ENCODE results near the gene PRDM2.

PRDM2 gene

DNA sequence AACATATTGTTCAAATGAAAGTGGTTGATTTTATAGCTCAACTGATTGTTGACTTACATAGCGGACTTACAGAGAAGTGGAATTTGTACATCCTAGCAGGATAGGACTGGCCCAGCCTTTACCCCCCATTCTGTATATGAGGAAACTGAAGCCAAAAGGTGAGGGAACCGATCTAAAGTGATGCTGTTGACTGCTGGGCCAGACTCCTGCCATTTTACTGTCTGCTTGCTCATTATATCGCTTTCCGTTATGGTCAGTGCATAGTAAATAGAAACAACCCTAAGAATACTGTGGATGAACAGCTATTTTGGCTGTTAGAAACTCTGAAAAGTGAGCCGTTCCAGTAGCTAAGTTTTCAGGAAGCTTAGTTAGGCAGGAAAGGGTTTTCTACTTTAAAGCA lies 31.9 kb downstream of the PRDM2 start:
- H3K4me1 Mint-ChIP-seq = peaks cover 60% of the 10 kb centered on the region
- no peaks in the 10 kb centered on the region for H3K9me3 Mint-ChIP-seq
- TF ChIP-seq, protein P1, sequence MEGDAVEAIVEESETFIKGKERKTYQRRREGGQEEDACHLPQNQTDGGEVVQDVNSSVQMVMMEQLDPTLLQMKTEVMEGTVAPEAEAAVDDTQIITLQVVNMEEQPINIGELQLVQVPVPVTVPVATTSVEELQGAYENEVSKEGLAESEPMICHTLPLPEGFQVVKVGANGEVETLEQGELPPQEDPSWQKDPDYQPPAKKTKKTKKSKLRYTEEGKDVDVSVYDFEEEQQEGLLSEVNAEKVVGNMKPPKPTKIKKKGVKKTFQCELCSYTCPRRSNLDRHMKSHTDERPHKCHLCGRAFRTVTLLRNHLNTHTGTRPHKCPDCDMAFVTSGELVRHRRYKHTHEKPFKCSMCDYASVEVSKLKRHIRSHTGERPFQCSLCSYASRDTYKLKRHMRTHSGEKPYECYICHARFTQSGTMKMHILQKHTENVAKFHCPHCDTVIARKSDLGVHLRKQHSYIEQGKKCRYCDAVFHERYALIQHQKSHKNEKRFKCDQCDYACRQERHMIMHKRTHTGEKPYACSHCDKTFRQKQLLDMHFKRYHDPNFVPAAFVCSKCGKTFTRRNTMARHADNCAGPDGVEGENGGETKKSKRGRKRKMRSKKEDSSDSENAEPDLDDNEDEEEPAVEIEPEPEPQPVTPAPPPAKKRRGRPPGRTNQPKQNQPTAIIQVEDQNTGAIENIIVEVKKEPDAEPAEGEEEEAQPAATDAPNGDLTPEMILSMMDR (IDR thresholded peaks at IDR 0.05; ENCODE audit: unreplicated experiment in 3 of 3) = no peak
- H3K4me3 Mint-ChIP-seq = no peak overlapping the region
- H3K36me3 Mint-ChIP-seq (ENCODE audit: low read depth) = peaks cover 11% of the 10 kb centered on the region
- peak overlapping the region in 2 of 3 experiments; percentile 40 to 63 for H3K27ac Mint-ChIP-seq
- no peaks in the 10 kb centered on the region for H3K27me3 Mint-ChIP-seq (ENCODE audit: low read depth)

GRCh38 chr1:13732971-13733667 lies 33.1 kb downstream of the PRDM2 start:
- Mint-ChIP-seq H3K27me3 (ENCODE audit: low read depth) (no peaks in the 10 kb centered on the region), H3K9me3 (no peaks in the 10 kb centered on the region), H3K36me3 (ENCODE audit: low read depth) (peaks cover 11% of the 10 kb centered on the region), H3K4me3 (no peak overlapping the region), H3K27ac (peak overlapping the region in 2 of 3 experiments; percentile 9 to 34), H3K4me1 (peaks cover 64% of the 10 kb centered on the region)
- TF ChIP-seq, protein P1 (IDR thresholded peaks at IDR 0.05; ENCODE audit: unreplicated experiment in 3 of 3) = no peak

DNA sequence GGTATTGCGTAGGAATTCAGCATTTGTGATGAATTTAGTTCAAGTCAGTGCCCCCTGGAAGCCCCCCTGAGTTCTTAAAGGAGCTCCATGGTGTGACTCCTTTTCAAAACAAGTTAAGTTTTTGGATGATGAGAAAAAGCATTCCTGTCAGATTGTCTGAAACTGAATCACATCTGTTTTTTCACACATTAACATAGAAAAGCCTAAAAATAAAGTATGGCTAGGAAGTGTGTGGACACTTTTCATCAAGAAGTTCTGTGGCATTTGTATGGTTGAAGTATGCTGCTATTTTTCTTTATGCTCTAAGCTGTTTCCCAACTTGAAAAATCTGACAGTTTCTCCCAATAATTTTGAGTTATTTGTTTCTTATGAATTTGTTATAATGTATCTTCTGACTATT lies 33.7 kb downstream of the PRDM2 start:
- TF ChIP-seq, protein P1 (IDR thresholded peaks at IDR 0.05; ENCODE audit: unreplicated experiment in 3 of 3) = no peak
- no peaks in the 10 kb centered on the region for H3K27me3 Mint-ChIP-seq (ENCODE audit: low read depth)
- peak overlapping the region in 2 of 3 experiments; percentile 9 to 34 for H3K27ac Mint-ChIP-seq

DNA sequence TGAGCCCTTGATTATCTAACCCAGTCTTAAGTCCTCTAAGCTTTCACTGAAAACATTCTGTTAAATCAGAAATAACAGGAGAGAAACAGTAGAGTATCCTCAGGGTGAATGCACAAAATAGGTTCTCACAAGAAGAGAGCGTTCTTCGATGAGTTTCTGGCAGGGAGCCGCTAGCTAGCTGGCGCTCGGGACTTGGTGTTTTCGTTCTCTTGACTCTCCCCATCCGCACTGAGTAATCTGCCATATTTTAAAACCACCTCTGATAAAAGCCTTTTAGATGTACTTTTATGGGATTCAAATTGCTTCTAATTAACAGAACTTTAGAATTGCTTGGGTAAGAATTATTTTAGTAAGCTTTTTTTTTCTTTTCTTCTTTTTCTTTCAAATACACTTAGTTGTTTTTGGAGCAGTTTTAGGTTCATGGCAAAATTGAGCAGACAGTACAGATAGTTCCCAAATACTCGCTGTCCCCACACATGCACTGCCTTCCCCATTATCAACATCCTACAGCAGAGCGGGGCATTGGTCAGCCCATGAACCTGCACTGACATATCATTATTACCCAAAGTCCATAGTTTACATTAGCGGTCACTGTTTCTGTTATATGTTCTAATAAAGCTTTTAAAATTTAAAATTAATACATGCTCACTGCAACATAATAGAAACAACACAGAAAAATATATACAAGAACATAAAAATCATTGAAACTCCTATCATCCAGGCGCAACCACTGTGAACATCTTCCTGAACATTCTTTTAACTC lies 35.4 kb downstream of the PRDM2 start:
- TF ChIP-seq, protein P1 (IDR thresholded peaks at IDR 0.05; ENCODE audit: unreplicated experiment in 3 of 3) = no peak
- Mint-ChIP-seq H3K36me3 (ENCODE audit: low read depth) (peaks cover 11% of the 10 kb centered on the region), H3K4me1 (peaks cover 45% of the 10 kb centered on the region), H3K27ac (no peak overlapping the region), H3K4me3 (no peak overlapping the region), H3K9me3 (no peaks in the 10 kb centered on the region), H3K27me3 (ENCODE audit: low read depth) (no peaks in the 10 kb centered on the region)

More for the DNA sequence above, 33.7 kb downstream of the PRDM2 start:
- H3K9me3 Mint-ChIP-seq = no peaks in the 10 kb centered on the region
- peaks cover 11% of the 10 kb centered on the region for H3K36me3 Mint-ChIP-seq (ENCODE audit: low read depth)
- H3K4me1 Mint-ChIP-seq = peaks cover 61% of the 10 kb centered on the region
- H3K4me3 Mint-ChIP-seq = no peak overlapping the region

DNA sequence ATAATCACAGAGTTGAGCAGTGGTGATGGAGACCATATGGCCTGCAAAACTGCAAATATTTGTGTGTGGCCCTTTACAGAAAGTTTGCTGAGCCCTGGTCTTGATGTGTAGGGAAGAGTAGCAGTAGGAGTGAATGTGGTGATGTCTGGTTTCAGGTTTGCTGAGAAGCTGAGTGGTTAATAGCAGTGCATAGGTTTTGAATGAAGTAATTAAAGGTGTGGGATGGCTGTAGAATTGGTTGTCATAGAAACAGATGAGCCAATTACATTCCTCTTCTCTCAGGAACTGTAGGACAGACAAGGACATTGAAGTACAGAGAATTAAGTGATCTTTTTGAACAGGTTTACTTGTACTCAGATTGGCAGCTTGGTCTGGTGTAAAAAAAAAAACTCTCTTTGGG lies 37.4 kb downstream of the PRDM2 start:
- peak overlapping the region; percentile 25 to 70 (median 54) for H3K27ac Mint-ChIP-seq
- H3K4me3 Mint-ChIP-seq = no peak overlapping the region
- peaks cover 4% of the 10 kb centered on the region for H3K36me3 Mint-ChIP-seq (ENCODE audit: low read depth)
- H3K9me3 Mint-ChIP-seq = no peaks in the 10 kb centered on the region
- H3K4me1 Mint-ChIP-seq = peaks cover 29% of the 10 kb centered on the region
- no peaks in the 10 kb centered on the region for H3K27me3 Mint-ChIP-seq (ENCODE audit: low read depth)
- TF ChIP-seq, protein P1 (IDR thresholded peaks at IDR 0.05; ENCODE audit: unreplicated experiment in 3 of 3) = no peak

Measured in nephron (organoid).